HG03442 (cell line): ENCODE results near the gene BLNK.

ENCODE experiments used
- ATAC-seq: cut with Tn5 transposase; IDR thresholded peaks from one replicate; pipeline ENCODE4 v1.9.1; 2021; ENCODE audit warnings: mild to moderate bottlenecking, moderate library complexity; ENCODE audit not compliant: unreplicated experiment

BLNK gene

DNA sequence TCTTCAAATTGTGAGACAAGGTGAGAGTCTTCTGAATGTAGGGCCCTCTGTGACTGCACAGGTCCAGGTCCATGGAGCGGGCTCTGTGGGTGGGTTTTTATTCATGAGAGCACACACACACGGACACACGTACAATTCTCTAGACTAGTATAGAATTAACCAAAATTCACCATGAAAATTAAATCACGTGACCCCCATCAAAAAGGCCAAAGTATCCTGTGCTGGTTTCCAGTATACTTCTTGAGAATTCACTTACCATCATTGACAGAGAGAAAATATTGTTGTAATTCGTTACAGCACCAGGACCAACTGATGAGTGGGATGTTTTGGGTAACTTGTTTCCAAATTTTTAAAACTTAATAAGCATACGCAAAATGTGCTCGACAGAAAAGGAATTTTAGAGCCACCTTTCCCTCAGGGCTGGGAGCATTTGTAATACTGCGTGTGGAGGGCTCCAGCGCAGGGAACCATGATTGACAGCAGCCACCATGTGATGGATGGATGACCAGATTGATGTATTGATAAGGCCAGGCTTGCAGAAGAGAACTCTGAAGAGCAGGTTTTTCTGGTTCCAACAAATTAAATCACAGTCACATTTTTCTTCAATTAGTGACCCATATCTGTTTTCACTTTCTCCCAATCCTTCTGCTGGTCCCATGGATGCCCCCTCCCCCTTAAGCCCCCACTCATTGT lies 18.0 kb upstream of the BLNK start:
- ATAC-seq = no peak

DNA sequence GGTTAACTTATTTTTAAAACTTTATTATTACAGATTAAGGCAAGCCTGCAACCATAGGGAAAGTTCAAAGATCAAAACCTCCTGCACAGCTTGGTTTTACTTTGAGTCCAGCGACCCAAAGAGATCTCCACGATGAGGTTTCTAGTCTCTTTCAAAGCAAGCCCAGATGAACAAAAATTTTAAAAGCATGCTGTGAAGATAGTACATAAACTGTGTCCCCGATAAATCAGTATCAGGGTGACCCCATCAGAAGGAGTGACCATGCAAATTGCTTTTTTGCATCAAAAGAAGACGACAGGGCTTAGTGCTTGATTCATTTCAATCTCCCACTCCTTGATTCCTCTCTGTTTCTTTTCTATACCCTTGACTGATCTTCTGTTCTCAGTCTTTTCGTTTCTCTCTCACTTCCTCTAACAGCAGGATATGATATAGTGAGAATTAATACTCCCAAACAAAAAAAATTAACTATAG lies 16.8 kb upstream of the BLNK start:
- peak; percentile 59 for ATAC-seq

DNA sequence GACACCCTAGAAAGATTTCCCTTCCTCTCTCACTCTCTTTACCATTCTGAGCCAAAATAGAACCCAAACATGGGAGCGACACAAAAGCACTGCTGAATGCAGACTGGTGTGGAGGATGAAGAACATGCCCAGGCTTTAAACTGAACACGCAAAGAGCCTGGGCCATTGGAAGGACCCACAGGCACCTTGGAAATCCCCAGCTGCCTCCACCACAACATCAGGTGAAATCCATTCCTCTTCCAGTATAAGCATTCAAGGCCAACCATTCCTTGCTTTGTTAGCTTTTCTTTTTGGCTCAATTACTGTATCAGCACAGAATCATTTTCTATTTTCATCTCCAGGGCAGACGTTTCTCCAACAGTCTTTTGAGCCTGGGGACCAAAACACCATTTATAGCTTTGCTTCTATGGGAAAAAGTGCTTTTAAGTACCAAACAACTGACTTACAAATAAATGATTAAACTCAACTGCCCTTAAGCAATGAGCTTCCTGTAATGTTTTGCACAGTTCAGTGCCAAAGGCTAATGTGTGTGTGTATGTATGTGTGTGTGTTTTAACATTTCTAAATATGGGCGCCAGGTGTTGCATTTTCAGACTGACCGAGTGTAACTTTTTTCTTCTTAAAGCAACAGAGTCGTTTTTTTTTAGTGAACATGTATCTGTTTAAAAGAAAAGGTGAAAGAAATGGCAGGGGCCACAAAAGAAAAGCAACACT lies 16.2 kb upstream of the BLNK start:
- peak; percentile 63 for ATAC-seq

DNA sequence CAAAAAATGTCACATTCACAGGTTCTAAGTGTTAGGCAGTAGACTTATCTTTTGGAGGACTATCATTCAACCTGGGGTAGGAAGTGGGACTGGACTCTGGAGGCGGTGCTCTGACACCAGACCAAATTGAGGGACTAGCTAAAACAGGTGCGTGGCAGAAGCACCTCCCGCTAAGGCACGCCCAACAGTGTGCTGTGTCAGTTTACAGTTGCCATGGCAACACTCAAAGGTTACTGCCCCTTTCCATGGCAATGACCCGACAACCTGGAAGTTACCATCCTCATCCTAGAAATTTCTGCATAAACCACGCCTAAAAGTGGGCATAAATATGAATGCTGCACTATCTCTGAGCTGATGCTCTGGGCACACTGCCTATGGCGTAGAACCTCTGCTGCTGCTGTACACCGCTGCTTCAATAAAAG lies 14.0 kb upstream of the BLNK start:
- ATAC-seq = no peak

DNA sequence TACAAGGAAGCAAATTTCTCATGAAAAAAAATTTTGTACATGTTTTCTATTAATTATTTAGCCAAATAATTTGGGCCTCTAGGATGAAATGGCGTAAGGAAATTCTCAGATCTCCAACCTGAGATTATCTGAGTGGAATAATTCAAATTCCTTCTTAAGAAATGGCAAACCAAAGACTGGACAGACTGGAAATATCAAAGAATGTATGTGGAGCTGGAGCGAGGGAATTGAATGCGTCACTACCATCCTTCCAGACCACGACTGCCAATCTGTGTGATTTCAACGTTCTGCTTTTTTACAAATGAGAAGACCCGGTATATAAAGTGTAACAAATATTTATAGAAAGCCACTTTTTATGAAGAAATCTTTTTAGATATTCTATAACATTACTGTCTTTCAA lies 12.4 kb upstream of the BLNK start:
- no peak for ATAC-seq

DNA sequence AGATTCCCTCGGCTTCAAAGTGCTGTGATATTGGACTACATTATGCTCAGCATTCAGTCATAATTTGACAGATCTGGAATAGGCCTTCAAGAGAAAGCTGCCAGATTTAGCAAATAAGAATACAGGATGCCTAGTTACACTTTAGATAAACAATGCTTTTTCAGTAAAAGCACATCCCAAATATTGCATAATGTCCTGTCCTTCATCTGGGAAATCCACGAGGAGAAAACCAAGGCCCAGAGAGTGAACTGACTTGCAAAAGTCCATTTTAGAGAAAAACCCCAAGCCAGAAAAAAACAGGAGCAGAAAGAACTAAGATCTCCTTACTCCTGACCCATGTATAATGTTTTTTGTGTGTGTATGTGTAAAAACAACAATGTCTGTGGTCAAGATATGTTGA lies 12.0 kb upstream of the BLNK start:
- ATAC-seq = no peak

DNA sequence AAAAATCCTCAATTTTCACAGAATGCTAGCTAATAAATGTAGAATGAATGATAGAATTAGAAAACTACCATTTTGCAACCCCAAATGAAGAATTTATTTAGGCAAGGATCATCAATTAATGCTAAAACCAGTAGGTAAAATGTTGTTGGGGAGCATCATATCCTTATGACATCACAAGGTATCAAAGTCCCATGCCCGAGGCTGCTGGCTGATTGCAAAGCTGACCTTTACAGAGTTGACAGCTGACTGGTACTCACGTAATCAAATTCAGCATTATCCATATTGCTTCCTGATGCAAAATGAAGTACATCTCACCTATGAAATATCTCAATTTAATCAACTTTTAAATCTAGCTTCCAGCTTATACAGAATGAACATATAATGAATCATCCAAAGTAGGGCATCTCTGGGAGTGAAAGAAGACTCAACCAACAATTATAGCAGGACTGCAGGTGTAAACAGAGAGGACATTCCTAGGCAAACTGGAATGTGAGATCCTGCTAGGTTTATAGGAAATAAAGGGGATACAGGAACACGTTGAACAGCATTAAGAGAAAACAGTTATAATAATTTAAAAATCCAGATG lies 10.2 kb upstream of the BLNK start:
- no peak for ATAC-seq

DNA sequence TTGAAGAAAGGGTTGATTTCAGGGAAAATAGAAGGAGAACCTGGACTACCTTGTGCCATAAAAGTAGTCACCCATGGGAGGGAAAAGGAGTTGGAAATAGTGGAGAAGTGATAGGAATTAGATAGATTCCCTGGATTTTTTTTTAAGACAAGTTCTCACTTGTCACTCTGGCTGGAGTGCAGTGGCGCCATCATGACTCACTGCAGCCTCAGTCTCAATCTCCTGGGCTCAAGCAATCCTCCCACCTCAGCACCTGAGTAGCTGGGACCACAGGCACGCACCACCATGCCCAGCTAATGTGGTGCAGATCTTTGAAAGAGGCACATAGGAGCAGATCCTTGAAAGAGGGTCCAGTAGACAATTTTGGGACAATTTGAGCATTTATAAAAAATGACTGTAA lies 9.5 kb upstream of the BLNK start:
- no peak for ATAC-seq

DNA sequence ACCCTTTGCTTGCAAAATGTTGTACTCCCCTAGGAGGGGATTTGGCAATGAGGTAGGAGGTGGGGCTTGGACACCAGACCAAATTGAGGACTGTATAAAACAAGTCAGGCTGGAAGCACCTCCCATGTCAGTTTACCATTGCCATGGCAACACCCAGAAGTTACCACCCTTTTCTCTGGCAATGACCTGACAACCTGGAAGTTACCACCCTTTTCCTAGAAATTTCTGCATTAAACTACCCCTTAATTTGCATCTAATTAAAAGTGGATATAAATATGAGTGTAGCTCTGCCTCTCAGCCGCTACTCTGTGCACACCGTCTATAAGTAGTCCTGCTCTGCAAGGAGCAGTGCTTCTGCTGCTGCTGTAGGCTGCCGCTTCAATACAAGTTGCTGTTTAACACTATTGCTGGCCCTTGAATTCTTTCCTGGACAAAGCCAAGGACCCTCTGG lies 7.8 kb upstream of the BLNK start:
- no peak for ATAC-seq

DNA sequence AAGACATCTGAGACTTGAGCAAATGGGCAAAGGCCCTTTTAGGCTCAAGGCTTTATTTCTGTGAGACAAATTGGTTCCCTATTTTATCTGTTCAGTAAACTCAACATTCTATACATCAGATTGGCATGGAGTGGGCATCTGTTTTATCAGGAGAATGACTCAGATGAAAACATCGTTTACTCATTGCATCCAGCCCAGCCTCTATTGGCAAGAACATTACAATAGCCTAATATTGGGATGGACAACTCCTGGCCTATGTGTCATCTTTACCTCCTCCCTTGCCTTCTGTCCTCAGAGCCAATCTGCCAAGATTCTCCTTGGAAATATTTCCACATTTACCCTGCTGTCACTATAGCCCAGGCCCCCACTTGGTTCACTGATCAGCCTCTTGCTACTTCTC lies 5.5 kb upstream of the BLNK start:
- no peak for ATAC-seq

DNA sequence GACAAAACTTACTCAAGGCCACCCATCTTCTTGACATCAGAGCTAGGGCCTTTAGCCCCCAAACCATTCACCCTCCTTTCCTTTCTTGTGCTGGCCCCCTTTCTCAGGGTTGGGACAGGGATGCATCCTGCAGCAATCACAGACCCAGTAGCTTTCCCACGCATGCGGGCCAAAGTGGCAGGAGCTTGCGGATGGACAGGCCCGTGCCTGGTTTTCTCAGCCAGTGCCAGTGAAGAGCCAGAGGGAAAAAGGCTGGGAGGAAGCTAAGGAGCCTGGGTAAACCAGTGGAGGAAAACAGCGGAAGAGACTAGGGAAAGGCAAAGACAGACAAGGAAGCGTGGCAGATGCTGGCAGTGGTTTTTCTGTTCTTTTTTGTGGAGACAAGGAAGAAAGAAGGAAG lies 5.1 kb upstream of the BLNK start:
- ATAC-seq = no peak

DNA sequence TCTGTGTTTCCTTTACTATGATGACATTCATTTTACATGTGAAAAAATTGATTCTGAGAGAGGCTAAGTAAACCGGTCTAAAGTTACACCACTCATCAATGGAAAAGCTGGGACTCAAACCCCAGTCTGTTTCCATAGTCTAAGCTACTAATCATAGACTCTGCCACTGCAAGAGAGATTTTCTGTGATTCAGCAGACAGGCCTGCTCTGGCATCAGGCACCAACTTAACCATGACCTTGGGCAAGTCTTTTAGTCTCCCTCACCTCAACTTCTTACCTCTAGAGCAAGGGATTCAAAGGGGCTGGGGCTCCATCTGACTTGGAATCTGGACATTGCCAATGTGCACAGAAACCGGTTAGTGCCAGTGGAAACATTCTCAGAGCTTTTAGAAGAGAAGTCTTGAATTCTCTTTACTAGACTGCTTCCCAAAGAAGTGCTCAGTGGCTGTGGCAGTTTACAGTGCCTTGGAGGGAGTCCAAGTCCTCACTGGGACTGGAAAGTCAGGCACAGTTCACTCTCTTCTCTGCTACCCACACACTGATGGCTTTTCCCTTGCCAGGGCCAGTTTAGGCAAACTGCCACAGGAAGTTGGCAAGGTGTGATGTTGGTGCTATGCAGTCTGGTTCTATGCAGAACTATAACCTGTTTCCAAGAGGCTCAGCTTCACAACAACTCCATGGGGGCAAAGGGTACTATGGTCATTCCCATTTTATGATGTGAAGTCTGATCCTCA lies 4.5 kb upstream of the BLNK start:
- no peak for ATAC-seq

DNA sequence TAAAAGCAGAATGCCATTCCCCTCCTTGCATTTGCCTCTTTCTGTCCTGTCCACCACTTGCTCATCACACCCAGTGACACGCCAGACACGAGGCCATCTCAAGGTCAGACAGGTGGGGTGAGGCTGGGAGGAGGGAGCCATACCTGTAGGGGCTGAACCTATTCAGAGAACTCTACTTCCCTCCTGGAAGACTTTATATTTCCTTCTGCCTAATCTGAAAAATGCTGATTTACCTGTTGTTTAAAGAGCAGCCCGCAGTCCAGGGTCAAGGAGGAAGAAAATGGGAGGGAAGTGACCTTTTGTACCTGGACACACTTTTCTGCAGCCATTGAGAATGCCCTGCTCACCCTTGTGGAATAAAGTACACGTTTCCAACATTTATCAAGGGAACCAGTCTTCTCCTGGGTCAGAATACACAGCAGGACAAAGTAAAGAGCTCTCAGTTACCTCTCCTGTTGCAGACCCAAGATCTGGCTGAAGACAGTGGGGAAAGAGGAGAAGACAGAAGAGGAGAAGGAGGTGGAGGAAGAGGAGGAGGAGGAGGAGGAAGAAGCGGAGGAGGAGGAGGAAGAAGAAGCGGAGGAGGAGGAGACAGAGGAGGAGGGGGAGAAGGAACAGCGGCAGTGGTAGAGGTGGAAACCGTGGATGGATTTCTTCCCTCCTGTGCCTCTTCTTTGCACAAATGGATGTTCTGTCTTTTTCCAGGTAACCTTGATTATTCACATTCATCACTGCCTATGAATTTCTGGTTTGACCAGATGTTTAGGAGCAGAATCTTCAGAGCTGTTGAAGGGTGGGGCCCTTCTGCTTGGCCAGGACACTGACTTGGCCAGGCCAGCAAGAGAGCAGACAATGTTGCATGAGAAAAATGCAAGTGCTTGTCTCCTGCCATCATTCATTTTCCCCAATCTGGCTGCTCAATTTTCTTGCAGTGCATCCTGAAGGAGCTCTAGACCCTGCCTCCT lies 1.2 kb upstream of the BLNK start:
- ATAC-seq = no peak

DNA sequence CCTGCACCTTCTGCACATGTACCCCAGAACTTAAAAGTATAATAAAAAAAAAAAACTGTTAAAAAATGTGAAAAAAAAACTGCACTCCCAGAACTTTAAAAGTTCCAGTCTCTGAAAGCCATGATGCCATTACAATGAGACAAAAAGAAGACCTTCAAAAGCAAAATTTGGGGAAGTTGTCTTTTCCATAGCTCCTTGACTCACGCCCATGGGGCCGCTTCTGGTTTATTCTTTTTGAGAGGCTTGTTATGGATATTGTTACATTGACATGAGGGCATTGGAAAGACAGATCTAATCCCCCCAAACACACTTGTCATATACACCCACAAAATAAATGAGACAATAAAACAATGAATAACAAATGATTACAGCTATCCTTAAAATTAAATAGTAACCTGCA lies 798 bp downstream of the BLNK start:
- ATAC-seq = no peak

DNA sequence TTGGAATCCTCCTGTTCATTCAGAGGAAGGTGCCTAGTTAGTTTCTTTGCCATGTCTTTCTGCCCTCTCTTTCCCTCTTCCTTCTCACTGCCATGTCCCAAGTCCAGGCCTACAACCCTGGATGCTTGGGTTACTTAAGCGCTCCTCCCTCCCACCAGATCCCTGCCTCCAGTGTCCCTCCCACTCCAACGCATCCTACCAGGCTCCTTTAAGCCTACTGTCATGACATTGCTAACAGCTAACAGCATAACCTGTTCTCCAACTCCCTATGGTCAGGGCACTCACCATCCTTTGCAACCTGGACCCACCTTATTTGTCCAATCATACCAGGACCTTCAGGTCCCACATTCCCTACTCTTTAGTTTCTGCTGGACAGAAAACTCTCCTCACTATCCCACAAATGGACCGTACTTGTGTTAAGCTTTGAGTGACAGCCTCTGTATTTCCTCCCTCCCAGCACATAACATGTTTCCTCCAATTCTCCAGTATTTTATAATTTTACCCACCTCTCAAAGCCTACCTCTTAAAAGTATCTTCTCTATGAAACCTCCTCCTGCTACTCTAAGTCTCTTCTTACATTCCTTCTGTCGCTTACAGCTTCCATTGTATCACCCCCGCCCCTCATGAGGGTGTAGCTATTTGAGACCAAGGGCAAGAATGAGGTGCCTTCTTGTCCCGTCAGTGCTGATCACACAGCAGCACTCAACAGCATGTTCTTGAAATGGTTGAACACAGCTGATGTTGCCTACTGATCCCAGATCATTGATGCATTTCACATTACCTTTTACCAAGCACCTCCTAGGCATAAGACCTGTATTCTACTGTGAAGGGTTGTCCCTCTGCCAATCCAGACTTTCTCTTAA lies 1.7 kb downstream of the BLNK start:
- ATAC-seq = no peak

DNA sequence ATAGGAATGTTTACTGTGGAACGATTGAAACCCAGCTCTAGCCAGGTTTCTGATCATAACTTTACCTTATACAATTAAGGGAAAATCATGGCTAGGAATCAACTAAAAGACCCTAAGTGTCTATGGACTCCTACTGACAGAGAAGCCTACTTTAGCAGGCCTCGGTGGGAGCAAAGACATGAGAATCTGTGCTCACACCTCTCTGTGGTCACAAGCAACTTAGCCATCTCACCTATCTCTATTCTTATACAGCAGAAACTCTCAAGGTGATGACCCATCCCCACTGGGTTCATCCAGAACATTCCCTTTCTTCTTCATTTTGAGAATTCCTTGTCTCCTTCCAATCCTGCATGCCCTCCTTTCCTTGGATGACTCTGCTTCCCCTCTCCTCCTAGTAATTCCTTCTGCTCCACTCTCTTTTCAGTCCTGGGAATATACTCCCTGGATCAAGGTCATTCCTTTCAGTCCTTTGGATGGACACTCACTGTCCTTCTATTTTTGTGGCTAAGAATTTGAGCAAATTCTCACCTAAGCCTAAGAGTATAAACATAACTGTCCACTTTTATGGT lies 2.9 kb downstream of the BLNK start:
- no peak for ATAC-seq

DNA sequence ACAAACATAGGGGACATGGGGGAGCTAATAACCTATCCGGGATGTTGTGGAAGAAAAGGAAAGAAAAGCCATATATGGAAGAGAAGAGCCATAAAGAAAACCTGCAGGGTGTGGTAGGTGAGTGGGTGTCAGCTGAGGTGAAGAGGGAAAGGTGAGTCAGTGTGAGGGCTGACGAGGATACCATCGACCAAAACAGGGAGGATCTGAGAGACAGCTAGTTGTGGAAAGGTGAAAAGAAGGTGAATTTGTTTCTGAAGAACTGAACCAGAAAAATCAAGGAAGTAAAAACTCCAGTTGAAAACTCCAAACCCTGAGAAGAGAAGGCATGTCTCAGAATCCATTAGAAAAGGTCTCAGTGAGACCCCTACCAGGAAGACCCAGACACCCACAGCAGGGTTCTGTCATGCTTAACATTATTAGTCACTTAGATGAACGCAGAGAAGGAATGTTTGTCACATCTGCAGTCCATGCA lies 4.1 kb downstream of the BLNK start:
- no peak for ATAC-seq

DNA sequence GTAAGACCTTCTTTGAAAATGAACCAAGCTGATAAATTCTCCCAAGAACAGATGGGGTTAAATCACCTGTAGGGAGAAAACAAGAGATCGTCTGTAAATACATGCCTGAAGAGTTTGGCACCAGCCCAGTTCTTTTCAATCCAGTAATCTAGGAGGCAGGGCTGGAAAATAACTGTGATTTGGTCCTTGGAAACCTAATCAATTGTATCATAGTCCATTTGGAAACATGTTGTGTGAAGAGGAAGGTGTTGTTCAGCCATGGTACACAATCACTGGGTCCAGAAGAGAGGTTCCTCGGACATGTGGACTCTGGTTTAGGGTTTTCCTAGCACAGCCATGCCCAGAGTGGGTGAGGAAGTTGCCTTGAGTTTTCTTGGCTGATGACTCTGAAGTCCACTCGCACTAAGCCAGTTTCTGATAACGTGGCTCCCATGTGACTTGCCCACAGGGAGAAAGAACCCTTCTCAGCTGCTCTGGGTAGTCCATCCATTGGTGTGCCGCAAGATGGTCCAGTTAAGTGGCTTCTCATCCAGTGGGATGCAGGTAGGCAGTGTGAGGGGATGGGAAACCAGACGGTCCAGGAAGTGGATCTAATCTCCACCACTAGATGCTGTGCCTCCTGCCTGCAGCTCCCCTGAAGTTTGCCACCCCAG lies 5.1 kb downstream of the BLNK start:
- no peak for ATAC-seq
